Heart left ventricle (tissue), 16 donors: ENCODE results near the gene DAB1. TPM values are rescaled to one million over a fixed set of nuclear protein-coding genes. Genes with fewer than 3 reads are reported as not detected.

ENCODE experiments used
- ATAC-seq, 4 donors: fragments of 200-7000 bp; cut with Tn5 transposase; one replicate each; pipeline ENCODE4 v1.9.1; 2020 to 2022; ENCODE audit warnings: moderate library complexity in 4 of 4, mild to moderate bottlenecking in 3 of 4, moderate number of reproducible peaks in 1 of 4
- DNase-seq, 5 donors: peaks; one replicate each; pipeline ENCODE4 v3.0.0-alpha.2; 2020
- H3K27ac ChIP-seq, 12 donors: fragments of 200-600 bp; sonication (generic) in 4 of 12; one replicate each; pipeline versions ENCODE4 v1.5.0 to v1.8.0; 2016 to 2022; ENCODE audit warnings: mild to moderate bottlenecking in 2 of 12
- H3K27me3 ChIP-seq, 9 donors: fragments of 200-600 bp; sonication (generic) in 2 of 9; one replicate each; pipeline versions ENCODE4 v1.5.1 to v1.8.0; 2016 to 2022; ENCODE audit warnings: mild to moderate bottlenecking in 3 of 9
- H3K36me3 ChIP-seq, 9 donors: fragments of 200-600 bp; sonication (generic) in 2 of 9; one replicate each; pipeline versions ENCODE4 v1.5.0 to v1.8.0; 2018 to 2022; ENCODE audit warnings: mild to moderate bottlenecking in 2 of 9
- H3K4me1 ChIP-seq, 12 donors: fragments of 200-600 bp; sonication (generic) in 4 of 12; one replicate each; pipeline versions ENCODE4 v1.5.0 to v1.8.0; 2016 to 2022; ENCODE audit warnings: mild to moderate bottlenecking in 3 of 12
- H3K4me3 ChIP-seq, 12 donors: fragments of 200-600 bp; sonication (generic) in 4 of 12; one replicate each; pipeline versions ENCODE4 v1.5.0 to v1.8.0; 2017 to 2022; ENCODE audit warnings: mild to moderate bottlenecking in 9 of 12, moderate library complexity in 4 of 12
- H3K9me3 ChIP-seq, 12 donors: fragments of 200-600 bp; sonication (generic) in 4 of 12; one replicate each; pipeline versions ENCODE4 v1.5.0 to v1.8.0; 2016 to 2022; ENCODE audit warnings: mild to moderate bottlenecking in 1 of 12
- CTCF ChIP-seq, 12 donors: fragments of 200-600 bp; sonication (generic) in 4 of 12; IDR thresholded peaks; one replicate each; pipeline versions ENCODE4 v1.5.0 to v1.8.0; 2018 to 2022; ENCODE audit warnings: antibody characterized with exemption in 12 of 12, mild to moderate bottlenecking in 5 of 12
- POLR2A ChIP-seq, 2 donors: fragments of 450-650 bp; IDR thresholded peaks; one replicate each; pipeline ENCODE4 v1.6.1; 2017; ENCODE audit warnings: antibody characterized with exemption in 2 of 2, mild to moderate bottlenecking in 2 of 2, moderate library complexity in 2 of 2
- WGBS, 4 donors: extraction: QIAGEN DNeasy Blood & Tissue Kit in 2 of 4; methylation state at CpG; one replicate each; pipeline versions ENCODE4 v1.1.5 to v1.1.7; 2013 to 2018; 5-methylcytosine and 5-hydroxymethylcytosine counted together
- intact Hi-C, 10 donors: fragments of 100-400 bp; cut with DNase I; formaldehyde crosslinking; loops; one replicate each; pipeline versions ENCODE4 v1.11.1 to v1.14.2; 2022
- polyA plus RNA-seq, 2 donors: library from polyadenylated mRNA; stranded (reverse); fragments of 200-250 nt; gene quantifications; one replicate each; pipeline ENCODE4 v1.2.3, GENCODE V29; 2013
- total RNA-seq, 9 donors: library from RNA; depleted of rRNA in 2 of 9; stranded (reverse); fragments of >200 nt in 2 of 9; fragmentation: NEBNext Ultra II Directional in 3 of 9; extraction: Animal tissue kit (Norgen Biotek cat#: 25700) in 3 of 9; gene quantifications; one replicate each; pipeline versions ENCODE4 v1.1.0 to v1.2.4, GENCODE V29; 2016 to 2023
- donor health status: ischemic (EF 13 %, LVEDD 7.1; RV severe dilation, severe dysfunction).
- donor health status: healthy with polysubstance abuse.
- donor health status: DM: no; HTN: yes; CAD: no.
- donor health status: DM: no; HTN: no; CAD: no.
- donor health status: ischemic (EF 25% LVEDD 6.9; RV normal size, moderate dysfunction).
- donor health status: ischemic (EF 25% LVEDD 5.7; RV mildly dilated, moderate dysfunction).
- donor health status: healthy.
- donor health status: DM: yes; HTN: yes; CAD: no.
- donor health status: ischemic (EF 35%, LVEDD 5.7; RV mildly dilated, moderate dysfunction).
- donor health status: nonischemic (EF 11% LVEDD 7.7; RV severe dilation, severe dysfunction).
- donor health status: DM: yes; HTN: yes; CAD: no.
- donor health status: PGD.
- donor health status: ischemic (EF 29% LVEDD 5.4; RV normal size, mild dysfunction).
- donor health status: nonischemic (EF 23%, LVEDD 6.1; RV moderate dilation, normal function).

Gene DAB1
- total and polyA plus RNA-seq, 11 donors = 0.26 to 28.8 (median 5.2) TPM

DNA sequence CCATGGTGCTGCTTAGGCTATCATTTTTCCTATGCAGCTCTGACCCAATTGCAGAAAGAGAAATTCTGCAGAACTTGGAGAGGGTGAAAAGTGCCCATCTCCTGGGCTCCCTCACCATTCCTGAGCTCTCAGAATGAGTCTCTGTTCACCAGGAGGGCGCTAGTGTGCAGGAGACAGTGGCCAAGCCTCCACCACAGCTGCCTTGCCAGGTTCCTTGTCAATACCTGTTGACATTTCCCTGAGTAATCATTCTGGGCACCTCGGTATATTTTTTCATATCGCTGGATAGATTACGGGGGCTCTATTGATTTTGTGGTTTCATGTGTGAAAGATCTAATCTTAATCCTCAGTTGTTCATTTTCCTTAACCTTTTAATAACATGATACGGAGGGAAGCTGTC lies 445.0 kb downstream of the DAB1 start:
- Histone ChIP-seq H3K27me3 (no peaks in the 10 kb centered on the region), H3K4me3 (no peak overlapping the region), H3K36me3 (no peaks in the 10 kb centered on the region), H3K4me1 (peaks cover 0 to 4% (median 0%) of the 10 kb centered on the region in 12 donors), H3K27ac (no peak overlapping the region), H3K9me3 (no peaks in the 10 kb centered on the region)
- 84 to 95% (median 87%) methylated on average over 5 of the region's 5 CpGs for WGBS, 4 donors
- DNase-seq (no peak), ATAC-seq (no peak)
- TF ChIP-seq POLR2A (IDR thresholded peaks at IDR 0.05) = no peak
- no peak for TF ChIP-seq CTCF (IDR thresholded peaks at IDR 0.05)
- intact Hi-C loops = loop anchor here in 2 of 10 donors (10.0 kb wide), 1 partner anchor 144 kb away; no protein-coding TSS in a partner anchor

DNA sequence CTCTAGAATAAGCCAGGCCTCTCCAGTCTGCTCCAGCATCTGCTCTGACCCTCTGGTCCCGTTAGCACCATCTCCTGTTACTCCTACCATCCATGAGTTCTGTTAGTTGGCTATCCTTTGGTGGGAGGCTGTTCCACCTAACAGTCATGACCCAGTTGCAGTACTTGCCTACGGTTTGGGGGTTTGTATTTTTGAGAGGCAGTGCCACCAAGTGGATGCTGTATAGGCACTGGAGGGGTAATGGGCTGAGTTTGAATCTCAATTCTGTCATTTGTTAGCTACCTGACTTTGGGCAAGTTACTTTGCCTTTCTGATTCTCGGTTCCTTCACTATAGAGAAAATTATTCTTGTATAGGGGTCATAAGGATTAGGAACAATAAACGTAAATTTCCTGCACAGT lies 445.9 kb downstream of the DAB1 start:
- no peaks in the 10 kb centered on the region for H3K9me3 ChIP-seq
- ATAC-seq (no peak), DNase-seq (no peak)
- no peak overlapping the region for H3K4me3 ChIP-seq
- H3K4me1 ChIP-seq = peaks cover 0 to 4% (median 0%) of the 10 kb centered on the region in 12 donors
- 84 to 90% (median 86%) methylated on average over 4 of the region's 4 CpGs for WGBS, 4 donors
- intact Hi-C loops = loop anchor here in 2 of 10 donors (10.0 kb wide), 1 partner anchor 143 kb away; no protein-coding TSS in a partner anchor
- H3K27me3 ChIP-seq = no peaks in the 10 kb centered on the region
- TF ChIP-seq CTCF (IDR thresholded peaks at IDR 0.05) (no peak), POLR2A (IDR thresholded peaks at IDR 0.05) (no peak)
- no peak overlapping the region for H3K27ac ChIP-seq
- H3K36me3 ChIP-seq = no peaks in the 10 kb centered on the region

- intact Hi-C loops = loop anchor here in 2 of 10 donors (10.0 kb wide), 1 partner anchor 141 kb away; no protein-coding TSS in a partner anchor
- Histone ChIP-seq H3K36me3 (no peaks in the 10 kb centered on the region), H3K4me3 (no peak overlapping the region), H3K27me3 (no peaks in the 10 kb centered on the region), H3K4me1 (peaks cover 0 to 4% (median 0%) of the 10 kb centered on the region in 12 donors), H3K9me3 (no peaks in the 10 kb centered on the region), H3K27ac (no peak overlapping the region)
- ATAC-seq = no peak
- WGBS, 4 donors = 67 to 73% (median 70%) methylated on average over 4 of the region's 4 CpGs
- TF ChIP-seq POLR2A (IDR thresholded peaks at IDR 0.05) = no peak
- no peak for TF ChIP-seq CTCF (IDR thresholded peaks at IDR 0.05)
- no peak for DNase-seq
Observed at GRCh38 chr1:56975446-56975845, 448.4 kb downstream of the DAB1 start.

- H3K27ac ChIP-seq = no peak overlapping the region
- no peaks in the 10 kb centered on the region for H3K27me3 ChIP-seq
- 74 to 86% (median 78%) methylated on average over 5 of the region's 5 CpGs for WGBS, 4 donors
- no peak for DNase-seq
- H3K4me1 ChIP-seq = no peaks in the 10 kb centered on the region
- TF ChIP-seq POLR2A (IDR thresholded peaks at IDR 0.05) (no peak), CTCF (IDR thresholded peaks at IDR 0.05) (no peak)
- H3K4me3 ChIP-seq = no peak overlapping the region
- H3K9me3 ChIP-seq = no peaks in the 10 kb centered on the region
- intact Hi-C loops = loop anchor here in 2 of 10 donors (10.0 kb wide), 1 partner anchor 139 kb away; no protein-coding TSS in a partner anchor
- no peak for ATAC-seq
- no peaks in the 10 kb centered on the region for H3K36me3 ChIP-seq
Observed at GRCh38 chr1:56973923-56974742, 449.7 kb downstream of the DAB1 start.
